OCI-LY1 (cell line): ENCODE data around the gene ZSWIM4.

Experiments
- CTCF ChIP-seq: fragments of 200-600 bp; sonication (generic), shearing (Covaris generic); IDR thresholded peaks from 2 replicates; pipeline ENCODE4 v1.5.1; 2017; ENCODE audit warnings: mild to moderate bottlenecking, antibody characterized with exemption, low read length, moderate library complexity, mixed read lengths
- EZH2 ChIP-seq: fragments of 200-600 bp; sonication (generic), shearing (Covaris generic); IDR thresholded peaks from 2 replicates; pipeline ENCODE4 v1.8.0; 2017; ENCODE audit warnings: borderline replicate concordance, mixed run types, mild to moderate bottlenecking, antibody characterized with exemption, low read length, moderate library complexity, mixed read lengths

DNA sequence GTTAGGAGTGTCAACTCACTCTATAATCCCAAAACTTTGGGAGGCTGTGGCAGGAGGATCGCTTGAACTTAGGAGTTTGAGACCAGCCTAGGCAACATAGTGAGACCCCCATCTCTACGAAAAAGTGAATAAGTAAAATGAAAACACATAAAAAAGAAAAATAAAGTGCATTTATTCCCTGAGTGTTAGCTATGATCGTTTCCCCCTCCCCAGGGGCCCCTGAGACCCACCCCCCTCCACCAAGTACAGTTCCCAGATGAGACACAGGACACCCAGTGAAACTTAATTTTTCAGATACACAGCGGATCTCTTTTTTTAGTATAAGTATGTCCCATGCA lies 53.1 kb downstream of the ZSWIM4 start:
- TF ChIP-seq CTCF (no peak), EZH2 (no peak)
